Measurements from ENCODE around the gene YIF1A. TPM values are rescaled to one million over a fixed set of nuclear protein-coding genes. Genes with fewer than 3 reads are reported as not detected.

Gene YIF1A
- total RNA-seq, 1 donor from 2014 or later: 115 TPM

- Mint-ChIP-seq H3K9me3 (ENCODE audit: unreplicated experiment) (peaks cover 18% of the 10 kb centered on the region), H3K4me1 (ENCODE audit: low read depth, unreplicated experiment) (peaks cover 33% of the 10 kb centered on the region)
- DNase-seq: no peak
Observed at GRCh38 chr11:66287889-66288670, 863 bp downstream of the YIF1A start.

GRCh38 chr11:66287211-66287888 is 1.6 kb downstream of the YIF1A start:
- Mint-ChIP-seq H3K27ac (ENCODE audit: unreplicated experiment) (peak overlapping the region; percentile 82), H3K4me1 (ENCODE audit: low read depth, unreplicated experiment) (peaks cover 31% of the 10 kb centered on the region), H3K27me3 (ENCODE audit: unreplicated experiment) (peaks cover 25% of the 10 kb centered on the region), H3K36me3 (ENCODE audit: unreplicated experiment) (no peaks in the 10 kb centered on the region), H3K9me3 (ENCODE audit: unreplicated experiment) (peaks cover 16% of the 10 kb centered on the region), H3K4me3 (ENCODE audit: unreplicated experiment) (peak overlapping the region; percentile 81)
- TF ChIP-seq CTCF (IDR thresholded peaks at IDR 0.05; ENCODE audit: partially characterized antibody, unreplicated experiment): no peak
- DNase-seq: no peak

More at GRCh38 chr11:66287889-66288670, 863 bp downstream of the YIF1A start:
- Mint-ChIP-seq H3K27me3 (ENCODE audit: unreplicated experiment) (peaks cover 29% of the 10 kb centered on the region), H3K27ac (ENCODE audit: unreplicated experiment) (peak overlapping the region; percentile 98), H3K4me3 (ENCODE audit: unreplicated experiment) (peak overlapping the region; percentile 96), H3K36me3 (ENCODE audit: unreplicated experiment) (no peaks in the 10 kb centered on the region)
- no peak for TF ChIP-seq CTCF (IDR thresholded peaks at IDR 0.05; ENCODE audit: partially characterized antibody, unreplicated experiment)

GRCh38 chr11:66286699-66287098 is 2.2 kb downstream of the YIF1A start:
- peaks cover 16% of the 10 kb centered on the region for H3K9me3 Mint-ChIP-seq (ENCODE audit: unreplicated experiment)
- no peak for TF ChIP-seq CTCF (IDR thresholded peaks at IDR 0.05; ENCODE audit: partially characterized antibody, unreplicated experiment)
- H3K4me3 Mint-ChIP-seq (ENCODE audit: unreplicated experiment): peak overlapping the region; percentile 46
- peaks cover 35% of the 10 kb centered on the region for H3K4me1 Mint-ChIP-seq (ENCODE audit: low read depth, unreplicated experiment)
- no peak for DNase-seq
- H3K36me3 Mint-ChIP-seq (ENCODE audit: unreplicated experiment): no peaks in the 10 kb centered on the region
- peaks cover 25% of the 10 kb centered on the region for H3K27me3 Mint-ChIP-seq (ENCODE audit: unreplicated experiment)
- no peak overlapping the region for H3K27ac Mint-ChIP-seq (ENCODE audit: unreplicated experiment)

GRCh38 chr11:66285250-66285947 is 3.5 kb downstream of the YIF1A start:
- Mint-ChIP-seq H3K9me3 (ENCODE audit: unreplicated experiment) (peaks cover 17% of the 10 kb centered on the region), H3K36me3 (ENCODE audit: unreplicated experiment) (no peaks in the 10 kb centered on the region), H3K4me3 (ENCODE audit: unreplicated experiment) (peak overlapping the region; percentile 71), H3K27ac (ENCODE audit: unreplicated experiment) (peak overlapping the region; percentile 48), H3K4me1 (ENCODE audit: low read depth, unreplicated experiment) (peaks cover 39% of the 10 kb centered on the region), H3K27me3 (ENCODE audit: unreplicated experiment) (peaks cover 24% of the 10 kb centered on the region)
- TF ChIP-seq CTCF (IDR thresholded peaks at IDR 0.05; ENCODE audit: partially characterized antibody, unreplicated experiment): no peak
- no peak for DNase-seq

All from glutamatergic neuron (in vitro differentiated cells).